CD8-positive, alpha-beta memory T cell (primary cell): Measurements from ENCODE around the gene CASZ1. TPM values are rescaled to one million over a fixed set of nuclear protein-coding genes. Genes with fewer than 3 reads are reported as not detected.

Experiments
- CTCF ChIA-PET: fragments of 350-600 bp; sonication (Branson Sonifier 250); formaldehyde crosslinking; loops from one replicate; lab custom pipeline; 2021; ENCODE audit warnings: antibody characterized with exemption; lab: Charles Lee
- POLR2A ChIA-PET: fragments of 350-600 bp; sonication (Branson Sonifier 250); formaldehyde crosslinking; loops from one replicate; lab custom pipeline; 2021; ENCODE audit warnings: antibody characterized with exemption; lab: Charles Lee
- DNase-seq, 5 donors: peaks; one replicate each; pipeline versions ENCODE4 v3.0.0 to v3.0.0-alpha.2; 2020 to 2022; ENCODE audit warnings: mixed read lengths in 1 of 5
- H3K27ac ChIP-seq: one replicate; pipeline ENCODE4 v1.7.0; 2013; ENCODE audit warnings: low read depth, mild to moderate bottlenecking, low read length, moderate library complexity
- H3K27me3 ChIP-seq: 2 replicates; pipeline ENCODE4 v1.7.0; 2013; ENCODE audit warnings: low read length, mild to moderate bottlenecking; ENCODE audit not compliant: insufficient read depth, poor library complexity, severe bottlenecking
- H3K36me3 ChIP-seq: 2 replicates; pipeline ENCODE4 v1.7.0; 2013; ENCODE audit warnings: mild to moderate bottlenecking, low read length, moderate library complexity; ENCODE audit not compliant: insufficient read depth
- H3K4me1 ChIP-seq: 2 replicates; pipeline ENCODE4 v1.7.0; 2013; ENCODE audit warnings: mild to moderate bottlenecking, low read length, moderate library complexity; ENCODE audit not compliant: insufficient read depth
- H3K4me3 ChIP-seq: 2 replicates; pipeline ENCODE4 v1.7.0; 2013; ENCODE audit warnings: mild to moderate bottlenecking, low read length
- H3K9me3 ChIP-seq: 2 replicates; pipeline ENCODE4 v1.7.0; 2013; ENCODE audit warnings: mild to moderate bottlenecking, low read length
- H3K27ac Mint-ChIP-seq, 8 donors: one replicate each; pipeline ENCODE4 v1.8.0; 2020 to 2021; ENCODE audit warnings: mixed read lengths in 8 of 8, mild to moderate bottlenecking in 6 of 8, inconsistent platforms in 3 of 8, moderate library complexity in 3 of 8
- H3K27me3 Mint-ChIP-seq, 2 donors: one replicate each; pipeline ENCODE4 v1.8.0; 2020 to 2021; ENCODE audit warnings: mixed read lengths in 2 of 2, mild to moderate bottlenecking in 1 of 2, moderate library complexity in 1 of 2
- H3K36me3 Mint-ChIP-seq, 3 donors: one replicate each; pipeline ENCODE4 v1.8.0; 2020 to 2021; ENCODE audit warnings: mixed read lengths in 3 of 3, inconsistent platforms in 1 of 3, mild to moderate bottlenecking in 1 of 3
- H3K4me1 Mint-ChIP-seq, 3 donors: one replicate each; pipeline ENCODE4 v1.8.0; 2020 to 2021; ENCODE audit warnings: mixed read lengths in 3 of 3, inconsistent platforms in 1 of 3, mild to moderate bottlenecking in 1 of 3
- H3K4me3 Mint-ChIP-seq, 7 donors: one replicate each; pipeline ENCODE4 v1.8.0; 2020 to 2021; ENCODE audit warnings: mixed read lengths in 7 of 7, mild to moderate bottlenecking in 6 of 7, moderate library complexity in 4 of 7, inconsistent platforms in 2 of 7
- H3K9me3 Mint-ChIP-seq, 5 donors: one replicate each; pipeline ENCODE4 v1.8.0; 2020 to 2022; ENCODE audit warnings: mixed read lengths in 5 of 5, mild to moderate bottlenecking in 3 of 5, moderate library complexity in 2 of 5, inconsistent platforms in 1 of 5
- polyA plus RNA-seq: library from polyadenylated mRNA; unstranded; fragments of 300-500 nt; fragmentation: Illumina TruSeq; gene quantifications from one replicate; pipeline ENCODE4 v1.2.3, GENCODE V29; 2021
- total RNA-seq, 2 experiments: library from RNA; stranded (reverse); gene quantifications; one replicate each; pipeline ENCODE4 v1.2.3, GENCODE V29; 2021

Gene CASZ1
- total and polyA plus RNA-seq, 3 experiments from 2014 or later: 2.2 to 10.5 (median 9.9) TPM

- POLR2A ChIA-PET: no interaction called here
- Mint-ChIP-seq H3K27me3 (no peaks in the 10 kb centered on the region), H3K36me3 (no peaks in the 10 kb centered on the region), H3K4me1 (peaks cover 0 to 12% (median 3%) of the 10 kb centered on the region in 3 donors), H3K9me3 (peaks cover 0 to 1% (median 0%) of the 10 kb centered on the region in 5 donors), H3K4me3 (no peak overlapping the region), H3K27ac (no peak overlapping the region)
- CTCF ChIA-PET: no interaction called here
- no peaks in the 10 kb centered on the region for H3K36me3 ChIP-seq
- H3K27me3 ChIP-seq: no peaks in the 10 kb centered on the region
- DNase-seq: no peak
- no peak overlapping the region for H3K4me3 ChIP-seq
- H3K4me1 ChIP-seq: no peaks in the 10 kb centered on the region
- no peak overlapping the region for H3K27ac ChIP-seq
- no peaks in the 10 kb centered on the region for H3K9me3 ChIP-seq
These were observed 123.2 kb downstream of the CASZ1 start for GRCh38 chr1:10673109-10673711.

GRCh38 chr1:10672343-10673050, 123.9 kb downstream of the CASZ1 start:
- peaks cover 0 to 1% (median 0%) of the 10 kb centered on the region in 5 donors for H3K9me3 Mint-ChIP-seq
- no peak overlapping the region for H3K27ac ChIP-seq
- no peak overlapping the region for H3K4me3 ChIP-seq
- CTCF ChIA-PET: no interaction called here
- H3K4me1 ChIP-seq: no peaks in the 10 kb centered on the region
- no peak overlapping the region for H3K27ac Mint-ChIP-seq
- no peaks in the 10 kb centered on the region for H3K27me3 ChIP-seq
- H3K9me3 ChIP-seq: no peaks in the 10 kb centered on the region
- no peak overlapping the region for H3K4me3 Mint-ChIP-seq
- H3K36me3 Mint-ChIP-seq: no peaks in the 10 kb centered on the region
- H3K27me3 Mint-ChIP-seq: no peaks in the 10 kb centered on the region
- H3K36me3 ChIP-seq: no peaks in the 10 kb centered on the region
- H3K4me1 Mint-ChIP-seq: peaks cover 0 to 12% (median 3%) of the 10 kb centered on the region in 3 donors
- POLR2A ChIA-PET: no interaction called here
- DNase-seq: no peak

- no peak overlapping the region for H3K27ac Mint-ChIP-seq
- no peaks in the 10 kb centered on the region for H3K36me3 Mint-ChIP-seq
- no peak for DNase-seq
- H3K9me3 Mint-ChIP-seq: no peaks in the 10 kb centered on the region
- no peaks in the 10 kb centered on the region for H3K27me3 ChIP-seq
- H3K9me3 ChIP-seq: no peaks in the 10 kb centered on the region
- peaks cover 0 to 7% (median 3%) of the 10 kb centered on the region in 3 donors for H3K4me1 Mint-ChIP-seq
- no peak overlapping the region for H3K4me3 Mint-ChIP-seq
- no peaks in the 10 kb centered on the region for H3K4me1 ChIP-seq
- no peak overlapping the region for H3K27ac ChIP-seq
- H3K27me3 Mint-ChIP-seq: no peaks in the 10 kb centered on the region
- ChIA-PET POLR2A (no interaction called here), CTCF (no interaction called here)
- no peak overlapping the region for H3K4me3 ChIP-seq
- H3K36me3 ChIP-seq: no peaks in the 10 kb centered on the region
These were observed 124.7 kb downstream of the CASZ1 start for GRCh38 chr1:10671622-10672342.

GRCh38 chr1:10671090-10671489, 125.4 kb downstream of the CASZ1 start:
- H3K27ac Mint-ChIP-seq: peak overlapping the region in 1 of 8 donors; percentile 51
- ChIA-PET POLR2A (no interaction called here), CTCF (no interaction called here)
- Histone ChIP-seq H3K36me3 (no peaks in the 10 kb centered on the region), H3K4me1 (no peaks in the 10 kb centered on the region), H3K27me3 (no peaks in the 10 kb centered on the region), H3K4me3 (no peak overlapping the region), H3K27ac (no peak overlapping the region), H3K9me3 (no peaks in the 10 kb centered on the region)
- no peak for DNase-seq
- H3K4me3 Mint-ChIP-seq: no peak overlapping the region
- H3K27me3 Mint-ChIP-seq: no peaks in the 10 kb centered on the region
- peaks cover 0 to 4% (median 1%) of the 10 kb centered on the region in 3 donors for H3K4me1 Mint-ChIP-seq
- H3K36me3 Mint-ChIP-seq: no peaks in the 10 kb centered on the region
- no peaks in the 10 kb centered on the region for H3K9me3 Mint-ChIP-seq

DNA sequence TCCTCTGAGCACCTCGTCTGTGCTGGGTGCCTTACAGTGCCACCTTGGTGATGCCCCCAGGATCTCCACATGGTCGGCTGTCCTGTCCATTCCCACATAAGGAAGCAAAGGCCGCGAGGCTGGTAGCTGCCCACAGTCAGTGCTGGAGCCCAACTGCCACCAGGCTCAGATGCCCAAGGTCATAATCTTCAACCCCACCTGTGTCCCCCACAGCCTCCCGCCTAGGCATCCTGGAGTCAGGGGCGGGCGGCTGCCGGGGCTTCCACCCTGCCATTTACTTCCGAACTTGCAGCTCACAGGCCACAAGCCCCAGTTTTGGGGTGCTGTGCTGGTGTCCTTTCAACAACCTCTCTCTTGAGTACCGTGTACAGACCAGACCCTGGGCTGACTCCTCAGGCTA, 126.3 kb downstream of the CASZ1 start:
- Mint-ChIP-seq H3K4me3 (peak overlapping the region in 1 of 7 donors; percentile 69), H3K9me3 (no peaks in the 10 kb centered on the region), H3K27me3 (no peaks in the 10 kb centered on the region), H3K27ac (peak overlapping the region in 4 of 8 donors; percentile 30 to 68 (median 48)), H3K36me3 (peaks cover 0 to 6% (median 1%) of the 10 kb centered on the region in 3 donors), H3K4me1 (peaks cover 0 to 4% (median 1%) of the 10 kb centered on the region in 3 donors)
- no peak overlapping the region for H3K4me3 ChIP-seq
- H3K27me3 ChIP-seq: no peaks in the 10 kb centered on the region
- no peak for DNase-seq
- POLR2A ChIA-PET: no interaction called here
- no peaks in the 10 kb centered on the region for H3K36me3 ChIP-seq
- H3K27ac ChIP-seq: no peak overlapping the region
- H3K4me1 ChIP-seq: no peaks in the 10 kb centered on the region
- no peaks in the 10 kb centered on the region for H3K9me3 ChIP-seq
- CTCF ChIA-PET: no interaction called here

GRCh38 chr1:10669570-10669969, 126.9 kb downstream of the CASZ1 start:
- H3K9me3 ChIP-seq: no peaks in the 10 kb centered on the region
- H3K4me1 ChIP-seq: no peaks in the 10 kb centered on the region
- no peak overlapping the region for H3K27ac ChIP-seq
- CTCF ChIA-PET: no interaction called here
- no peak for DNase-seq
- no peak overlapping the region for H3K4me3 ChIP-seq
- H3K36me3 Mint-ChIP-seq: peaks cover 0 to 11% (median 1%) of the 10 kb centered on the region in 3 donors
- peak overlapping the region in 1 of 8 donors; percentile 30 for H3K27ac Mint-ChIP-seq
- POLR2A ChIA-PET: no interaction called here
- H3K27me3 ChIP-seq: no peaks in the 10 kb centered on the region
- peaks cover 0 to 4% (median 1%) of the 10 kb centered on the region in 3 donors for H3K4me1 Mint-ChIP-seq
- H3K36me3 ChIP-seq: no peaks in the 10 kb centered on the region
- no peak overlapping the region for H3K4me3 Mint-ChIP-seq
- no peaks in the 10 kb centered on the region for H3K9me3 Mint-ChIP-seq
- H3K27me3 Mint-ChIP-seq: no peaks in the 10 kb centered on the region

- Mint-ChIP-seq H3K4me3 (no peak overlapping the region), H3K4me1 (peaks cover 0 to 4% (median 1%) of the 10 kb centered on the region in 3 donors), H3K27ac (peak overlapping the region in 2 of 8 donors; percentile 22 to 82), H3K9me3 (no peaks in the 10 kb centered on the region), H3K36me3 (peaks cover 0 to 18% (median 1%) of the 10 kb centered on the region in 3 donors), H3K27me3 (no peaks in the 10 kb centered on the region)
- Histone ChIP-seq H3K27me3 (no peaks in the 10 kb centered on the region), H3K9me3 (no peaks in the 10 kb centered on the region), H3K4me1 (no peaks in the 10 kb centered on the region), H3K27ac (no peak overlapping the region), H3K4me3 (no peak overlapping the region), H3K36me3 (no peaks in the 10 kb centered on the region)
- CTCF ChIA-PET: interaction anchor here (0.7 kb wide), 1 partner anchor 173 kb away, joined by 3 read pairs; no protein-coding TSS in a partner anchor
- POLR2A ChIA-PET: no interaction called here
- DNase-seq: no peak
These were observed 128.3 kb downstream of the CASZ1 start for GRCh38 chr1:10667861-10668761.
